ENCODE data around the gene FBXO41. TPM values are rescaled to one million over a fixed set of nuclear protein-coding genes. Genes with fewer than 3 reads are reported as not detected.

Gene FBXO41
- total RNA-seq, 3 donors from 2014 or later (not counting 1 experiment from before 2014, with no cell fraction given) = 11.5 to 16.4 (median 13.8) TPM

DNA sequence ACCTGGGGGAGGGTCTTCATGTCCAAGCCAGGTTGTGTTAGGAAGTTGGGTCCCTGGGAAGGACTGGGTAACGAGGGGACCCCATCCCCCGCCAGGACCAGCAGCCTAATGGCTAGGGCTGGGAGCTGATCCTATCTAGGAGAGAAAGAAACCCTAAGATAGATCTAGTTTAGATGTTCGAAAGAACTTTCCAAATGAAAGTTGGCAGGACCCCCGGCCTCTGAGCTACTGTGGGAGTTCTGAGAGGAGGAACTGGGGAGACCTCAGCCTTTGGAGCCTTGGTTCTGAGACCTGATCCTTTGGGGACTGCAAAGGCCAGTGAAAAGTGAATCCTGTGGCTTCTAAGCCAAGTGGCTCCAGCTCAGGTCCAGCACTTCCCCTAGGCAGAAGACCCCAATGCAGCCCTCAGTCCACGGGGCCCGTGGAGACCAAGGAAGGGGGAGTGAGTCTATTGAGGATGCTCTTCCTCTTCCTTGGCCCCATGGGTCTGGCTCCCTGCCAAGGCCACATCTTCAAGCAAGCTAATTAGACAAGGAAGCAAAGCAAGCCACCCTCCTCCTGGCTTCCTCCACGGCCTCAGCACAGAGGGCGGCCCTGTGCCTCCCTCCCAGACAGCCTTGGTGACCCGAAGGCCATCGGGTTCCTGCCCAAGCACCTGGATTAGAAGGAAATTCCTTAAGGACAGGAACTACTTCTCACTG lies 26.7 kb downstream of the FBXO41 start:
- Histone ChIP-seq H3K9me3 (ENCODE audit: control insufficient read depth, insufficient read depth, low read length) (no peaks in the 10 kb centered on the region), H3K4me1 (ENCODE audit: control insufficient read depth, insufficient read depth, low read length) (no peaks in the 10 kb centered on the region), H3K36me3 (ENCODE audit: control insufficient read depth, insufficient read depth, low read length) (peaks cover 22% of the 10 kb centered on the region), H3K4me3 (ENCODE audit: low read length) (no peak overlapping the region), H3K27me3 (ENCODE audit: control insufficient read depth, insufficient read depth, low read length) (no peaks in the 10 kb centered on the region), H3K27ac (ENCODE audit: low read length) (no peak overlapping the region)
- intact Hi-C loops (cut with micrococcal nuclease) = no loop called here
- H3K4me1 Mint-ChIP-seq = peaks cover 0 to 5% of the 10 kb centered on the region in 2 donors
- H3K4me3 Mint-ChIP-seq = no peak overlapping the region
- H3K27me3 Mint-ChIP-seq (ENCODE audit: low read depth in 2 of 2) = no peaks in the 10 kb centered on the region
- peak in 1 of 2 donors; percentile 40 for DNase-seq
- no peak for ATAC-seq
- TF ChIP-seq, protein P1, sequence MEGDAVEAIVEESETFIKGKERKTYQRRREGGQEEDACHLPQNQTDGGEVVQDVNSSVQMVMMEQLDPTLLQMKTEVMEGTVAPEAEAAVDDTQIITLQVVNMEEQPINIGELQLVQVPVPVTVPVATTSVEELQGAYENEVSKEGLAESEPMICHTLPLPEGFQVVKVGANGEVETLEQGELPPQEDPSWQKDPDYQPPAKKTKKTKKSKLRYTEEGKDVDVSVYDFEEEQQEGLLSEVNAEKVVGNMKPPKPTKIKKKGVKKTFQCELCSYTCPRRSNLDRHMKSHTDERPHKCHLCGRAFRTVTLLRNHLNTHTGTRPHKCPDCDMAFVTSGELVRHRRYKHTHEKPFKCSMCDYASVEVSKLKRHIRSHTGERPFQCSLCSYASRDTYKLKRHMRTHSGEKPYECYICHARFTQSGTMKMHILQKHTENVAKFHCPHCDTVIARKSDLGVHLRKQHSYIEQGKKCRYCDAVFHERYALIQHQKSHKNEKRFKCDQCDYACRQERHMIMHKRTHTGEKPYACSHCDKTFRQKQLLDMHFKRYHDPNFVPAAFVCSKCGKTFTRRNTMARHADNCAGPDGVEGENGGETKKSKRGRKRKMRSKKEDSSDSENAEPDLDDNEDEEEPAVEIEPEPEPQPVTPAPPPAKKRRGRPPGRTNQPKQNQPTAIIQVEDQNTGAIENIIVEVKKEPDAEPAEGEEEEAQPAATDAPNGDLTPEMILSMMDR (IDR thresholded peaks at IDR 0.05) = no peak
- 73% methylated on average over 10 of the region's 10 CpGs for WGBS (ENCODE audit: insufficient coverage)
- H3K9me3 Mint-ChIP-seq = no peaks in the 10 kb centered on the region
- no peaks in the 10 kb centered on the region for H3K36me3 Mint-ChIP-seq
- peak overlapping the region in 1 of 2 donors; percentile 22 for H3K27ac Mint-ChIP-seq

DNA sequence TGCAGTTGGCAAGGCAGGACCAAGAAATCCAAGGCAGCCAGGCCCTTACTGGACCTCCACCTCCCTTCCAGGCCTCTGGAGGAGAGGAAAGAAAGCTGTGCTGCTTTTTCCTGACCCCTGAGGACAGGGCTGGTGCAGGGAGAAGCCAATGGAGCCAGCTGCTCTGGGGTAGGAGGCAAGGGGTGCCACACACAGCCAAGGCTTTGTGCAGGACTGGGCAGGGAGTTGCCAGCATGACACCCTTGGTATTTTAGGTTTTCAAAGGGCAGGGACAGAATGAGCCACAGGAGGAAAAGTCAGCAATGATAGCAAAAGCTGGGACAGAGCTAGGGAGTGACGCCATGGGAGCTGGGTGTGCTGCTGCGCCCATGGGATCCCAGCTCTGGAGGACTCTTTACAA lies 27.3 kb downstream of the FBXO41 start:
- H3K4me3 ChIP-seq (ENCODE audit: low read length) = no peak overlapping the region
- peaks cover 27% of the 10 kb centered on the region for H3K36me3 ChIP-seq (ENCODE audit: control insufficient read depth, insufficient read depth, low read length)
- no peaks in the 10 kb centered on the region for H3K4me1 ChIP-seq (ENCODE audit: control insufficient read depth, insufficient read depth, low read length)
- 100% methylated on average over 2 of the region's 2 CpGs for WGBS (ENCODE audit: insufficient coverage)
- H3K4me3 Mint-ChIP-seq = no peak overlapping the region
- no peak overlapping the region for H3K27ac ChIP-seq (ENCODE audit: low read length)
- TF ChIP-seq, protein P1 (IDR thresholded peaks at IDR 0.05) = no peak
- peaks cover 0 to 5% of the 10 kb centered on the region in 2 donors for H3K4me1 Mint-ChIP-seq
- H3K27ac Mint-ChIP-seq = peak overlapping the region in 1 of 2 donors; percentile 22
- intact Hi-C loops (cut with micrococcal nuclease) = no loop called here
- no peaks in the 10 kb centered on the region for H3K9me3 ChIP-seq (ENCODE audit: control insufficient read depth, insufficient read depth, low read length)
- H3K27me3 Mint-ChIP-seq (ENCODE audit: low read depth in 2 of 2) = no peaks in the 10 kb centered on the region
- DNase-seq = no peak
- H3K36me3 Mint-ChIP-seq = no peaks in the 10 kb centered on the region
- no peaks in the 10 kb centered on the region for H3K27me3 ChIP-seq (ENCODE audit: control insufficient read depth, insufficient read depth, low read length)
- ATAC-seq = no peak
- H3K9me3 Mint-ChIP-seq = no peaks in the 10 kb centered on the region

DNA sequence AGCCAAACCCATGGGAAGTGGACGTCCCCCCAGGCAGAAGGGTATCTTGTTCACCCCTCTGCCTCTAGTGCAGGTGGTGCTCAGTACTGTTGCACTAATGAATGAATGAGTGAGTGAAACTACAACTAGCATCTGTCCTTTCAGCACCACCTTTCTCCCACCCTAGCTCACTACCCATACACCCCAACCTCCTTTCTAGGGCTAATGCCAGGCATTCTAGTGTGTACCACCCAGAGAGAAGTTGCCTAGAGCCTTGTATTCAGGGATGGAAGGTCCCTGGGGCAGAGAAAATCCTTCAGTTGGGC lies 27.7 kb downstream of the FBXO41 start:
- TF ChIP-seq, protein P1 (IDR thresholded peaks at IDR 0.05) = no peak
- no peak for DNase-seq
- no peaks in the 10 kb centered on the region for H3K27me3 Mint-ChIP-seq (ENCODE audit: low read depth in 2 of 2)
- Histone ChIP-seq H3K9me3 (ENCODE audit: control insufficient read depth, insufficient read depth, low read length) (no peaks in the 10 kb centered on the region), H3K27ac (ENCODE audit: low read length) (no peak overlapping the region), H3K4me3 (ENCODE audit: low read length) (no peak overlapping the region), H3K4me1 (ENCODE audit: control insufficient read depth, insufficient read depth, low read length) (no peaks in the 10 kb centered on the region), H3K27me3 (ENCODE audit: control insufficient read depth, insufficient read depth, low read length) (no peaks in the 10 kb centered on the region), H3K36me3 (ENCODE audit: control insufficient read depth, insufficient read depth, low read length) (peaks cover 29% of the 10 kb centered on the region)
- H3K27ac Mint-ChIP-seq = peak overlapping the region in 1 of 2 donors; percentile 22
- WGBS (ENCODE audit: insufficient coverage) = no CpG with 5 or more reads among the region's 1 CpG
- H3K9me3 Mint-ChIP-seq = no peaks in the 10 kb centered on the region
- peaks cover 0 to 5% of the 10 kb centered on the region in 2 donors for H3K4me1 Mint-ChIP-seq
- H3K4me3 Mint-ChIP-seq = no peak overlapping the region
- H3K36me3 Mint-ChIP-seq = no peaks in the 10 kb centered on the region
- ATAC-seq = no peak
- intact Hi-C loops (cut with micrococcal nuclease) = no loop called here
